ENCODE results near the gene CREB3L1.

DNA sequence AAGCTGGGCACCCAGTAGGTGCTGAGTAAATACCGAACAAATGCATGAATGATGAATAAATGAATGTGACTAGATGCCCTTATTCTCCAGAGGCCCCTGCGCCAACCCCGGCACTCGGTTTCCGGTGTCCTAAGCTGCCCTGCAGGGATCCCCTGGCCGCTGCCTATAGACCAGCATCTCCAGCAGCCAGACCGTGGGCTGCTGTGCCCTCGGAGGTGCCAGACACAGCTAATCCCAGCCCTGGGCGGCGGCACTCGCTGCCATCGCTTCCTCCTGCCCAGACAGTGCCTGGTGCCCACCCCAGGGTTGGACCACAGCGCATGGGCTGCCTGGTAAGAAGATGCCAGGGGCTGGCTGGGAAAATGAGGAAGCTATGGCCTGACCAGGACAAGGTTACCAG lies 15.6 kb downstream of the CREB3L1 start:
- TF ChIP-seq, protein P1, sequence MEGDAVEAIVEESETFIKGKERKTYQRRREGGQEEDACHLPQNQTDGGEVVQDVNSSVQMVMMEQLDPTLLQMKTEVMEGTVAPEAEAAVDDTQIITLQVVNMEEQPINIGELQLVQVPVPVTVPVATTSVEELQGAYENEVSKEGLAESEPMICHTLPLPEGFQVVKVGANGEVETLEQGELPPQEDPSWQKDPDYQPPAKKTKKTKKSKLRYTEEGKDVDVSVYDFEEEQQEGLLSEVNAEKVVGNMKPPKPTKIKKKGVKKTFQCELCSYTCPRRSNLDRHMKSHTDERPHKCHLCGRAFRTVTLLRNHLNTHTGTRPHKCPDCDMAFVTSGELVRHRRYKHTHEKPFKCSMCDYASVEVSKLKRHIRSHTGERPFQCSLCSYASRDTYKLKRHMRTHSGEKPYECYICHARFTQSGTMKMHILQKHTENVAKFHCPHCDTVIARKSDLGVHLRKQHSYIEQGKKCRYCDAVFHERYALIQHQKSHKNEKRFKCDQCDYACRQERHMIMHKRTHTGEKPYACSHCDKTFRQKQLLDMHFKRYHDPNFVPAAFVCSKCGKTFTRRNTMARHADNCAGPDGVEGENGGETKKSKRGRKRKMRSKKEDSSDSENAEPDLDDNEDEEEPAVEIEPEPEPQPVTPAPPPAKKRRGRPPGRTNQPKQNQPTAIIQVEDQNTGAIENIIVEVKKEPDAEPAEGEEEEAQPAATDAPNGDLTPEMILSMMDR (conservative IDR thresholded peaks at IDR 0.05; ENCODE audit: low read length) = no peak
- TF ChIP-seq EZH2phosphoT487 (IDR thresholded peaks at IDR 0.05; ENCODE audit: borderline replicate concordance) = no peak

Measured in Loucy (cell line).